B cell (primary cell): ENCODE data around the gene SLTM.

ENCODE experiments used
- EZH2 ChIP-seq: IDR thresholded peaks from 2 replicates; pipeline ENCODE4 v1.6.1; 2012; ENCODE audit warnings: borderline replicate concordance, low read depth, mild to moderate bottlenecking, moderate library complexity, low read length; ENCODE audit not compliant: insufficient read depth, poor library complexity, severe bottlenecking
- TF ChIP-seq, protein P1 (sequence below): fragments of 200-600 bp; IDR thresholded peaks from one replicate; pipeline ENCODE4 v1.8.0; 2022; ENCODE audit warnings: antibody characterized with exemption, mild to moderate bottlenecking

DNA sequence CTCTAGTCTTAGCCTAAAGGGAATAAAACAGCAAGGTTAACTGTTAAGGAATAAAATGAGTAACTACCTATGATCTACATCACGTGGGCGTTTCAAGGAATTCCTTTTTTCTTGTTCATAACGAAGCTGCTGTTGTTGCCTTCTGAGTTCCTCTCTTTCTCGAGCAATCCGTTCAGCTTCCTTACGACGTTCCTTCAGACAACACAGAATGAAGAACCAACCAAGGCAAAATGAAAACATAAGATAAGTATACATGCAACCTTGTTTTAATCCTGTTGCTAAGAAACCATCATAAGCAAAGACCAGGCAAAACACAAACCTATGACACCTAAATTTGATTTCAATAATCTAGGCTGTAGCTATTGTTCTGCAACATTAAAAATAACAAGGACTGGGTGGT lies 44.1 kb downstream of the SLTM start:
- TF ChIP-seq EZH2: no peak
- TF ChIP-seq, protein P1, sequence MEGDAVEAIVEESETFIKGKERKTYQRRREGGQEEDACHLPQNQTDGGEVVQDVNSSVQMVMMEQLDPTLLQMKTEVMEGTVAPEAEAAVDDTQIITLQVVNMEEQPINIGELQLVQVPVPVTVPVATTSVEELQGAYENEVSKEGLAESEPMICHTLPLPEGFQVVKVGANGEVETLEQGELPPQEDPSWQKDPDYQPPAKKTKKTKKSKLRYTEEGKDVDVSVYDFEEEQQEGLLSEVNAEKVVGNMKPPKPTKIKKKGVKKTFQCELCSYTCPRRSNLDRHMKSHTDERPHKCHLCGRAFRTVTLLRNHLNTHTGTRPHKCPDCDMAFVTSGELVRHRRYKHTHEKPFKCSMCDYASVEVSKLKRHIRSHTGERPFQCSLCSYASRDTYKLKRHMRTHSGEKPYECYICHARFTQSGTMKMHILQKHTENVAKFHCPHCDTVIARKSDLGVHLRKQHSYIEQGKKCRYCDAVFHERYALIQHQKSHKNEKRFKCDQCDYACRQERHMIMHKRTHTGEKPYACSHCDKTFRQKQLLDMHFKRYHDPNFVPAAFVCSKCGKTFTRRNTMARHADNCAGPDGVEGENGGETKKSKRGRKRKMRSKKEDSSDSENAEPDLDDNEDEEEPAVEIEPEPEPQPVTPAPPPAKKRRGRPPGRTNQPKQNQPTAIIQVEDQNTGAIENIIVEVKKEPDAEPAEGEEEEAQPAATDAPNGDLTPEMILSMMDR: no peak
